Esophagus squamous epithelium (tissue), 5 donors: ENCODE data around the gene PRM2. TPM values are rescaled to one million over a fixed set of nuclear protein-coding genes. Genes with fewer than 3 reads are reported as not detected.
A peak's percentile ranks its signal among the peaks of the same experiment; 100 is the strongest.

Experiments used
- DNase-seq: peaks from one replicate; lab custom pipeline; 2025; lab: John Stamatoyannopoulos, UW
- H3K27ac ChIP-seq, 4 donors: fragments of 200-600 bp; sonication (generic); one replicate each; pipeline ENCODE4 v1.5.1; 2016 to 2019; ENCODE audit warnings: mild to moderate bottlenecking in 1 of 4
- H3K27me3 ChIP-seq, 4 donors: fragments of 200-600 bp; sonication (generic); 1 replicate in 3 of 4; 2 replicates in 1 of 4; pipeline versions ENCODE4 v1.5.1 to v1.6.0; 2017 to 2021; ENCODE audit warnings: antibody characterized with exemption in 1 of 4
- H3K36me3 ChIP-seq, 3 donors: fragments of 200-600 bp; sonication (generic); one replicate each; pipeline ENCODE4 v1.5.1; 2016 to 2019
- H3K4me1 ChIP-seq, 3 donors: fragments of 200-600 bp; sonication (generic); one replicate each; pipeline ENCODE4 v1.5.1; 2017 to 2019
- H3K4me3 ChIP-seq, 4 donors: fragments of 200-600 bp; sonication (generic); 1 replicate in 3 of 4; 2 replicates in 1 of 4; pipeline ENCODE4 v1.5.1; 2016 to 2019; ENCODE audit warnings: mild to moderate bottlenecking in 2 of 4, moderate library complexity in 1 of 4
- H3K9me3 ChIP-seq, 3 donors: fragments of 200-600 bp; sonication (generic); one replicate each; pipeline ENCODE4 v1.5.1; 2016 to 2019
- CTCF ChIP-seq, 6 experiments: fragments of 450-650 bp in 4 of 6; fragments of 200-600 bp in 2 of 6; sonication (generic) in 2 of 6; IDR thresholded peaks; one replicate each; pipeline ENCODE4 v1.5.1; 2016 to 2019; ENCODE audit warnings: antibody characterized with exemption in 6 of 6, mild to moderate bottlenecking in 4 of 6, moderate library complexity in 4 of 6
- POLR2A ChIP-seq, 4 donors: fragments of 450-650 bp; IDR thresholded peaks; one replicate each; pipeline ENCODE4 v1.6.1; 2017; ENCODE audit warnings: antibody characterized with exemption in 4 of 4, mild to moderate bottlenecking in 4 of 4, moderate library complexity in 3 of 4
- WGBS, 2 donors: methylation state at CpG; one replicate each; pipeline ENCODE4 v1.1.5; 2018; 5-methylcytosine and 5-hydroxymethylcytosine counted together
- intact Hi-C: fragments of 100-400 bp; cut with DNase I; formaldehyde crosslinking; loops from one replicate; pipeline ENCODE4 v1.15.0; 2022
- total RNA-seq, 4 donors: library from RNA; depleted of rRNA; stranded (reverse); fragments of >200 nt; gene quantifications; one replicate each; pipeline ENCODE4 v1.1.0, GENCODE V29; 2016
- donor health status: DM: yes; HTN: yes; CAD: no.

PRM2 gene
- total RNA-seq, 4 donors from 2014 or later, result not detected

DNA sequence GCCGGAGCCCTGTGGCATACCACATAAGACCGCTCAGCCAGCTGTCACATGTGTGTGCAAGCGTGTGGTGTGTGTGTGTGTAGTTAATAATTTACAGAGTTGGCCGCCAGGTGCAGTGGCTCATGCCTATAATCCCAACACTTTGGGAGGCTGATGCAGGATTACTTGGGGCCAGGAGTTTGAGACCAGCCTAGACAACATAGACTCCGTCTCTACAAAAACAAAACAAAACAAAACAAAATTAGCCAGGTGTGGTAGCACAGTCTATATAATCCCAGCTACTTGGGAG is 40.6 kb downstream of the PRM2 start:
- H3K4me3 ChIP-seq, result no peak overlapping the region
- WGBS, 2 donors, result 63 to 85% methylated on average over 4 to 5 of the region's 5 CpGs
- peaks cover 0 to 8% (median 1%) of the 10 kb centered on the region in 3 donors for H3K4me1 ChIP-seq
- H3K36me3 ChIP-seq, result no peaks in the 10 kb centered on the region
- no peak for TF ChIP-seq POLR2A (IDR thresholded peaks at IDR 0.05)
- TF ChIP-seq CTCF (IDR thresholded peaks at IDR 0.05), result no peak
- H3K9me3 ChIP-seq, result no peaks in the 10 kb centered on the region
- DNase-seq, result no peak
- H3K27ac ChIP-seq, result no peak overlapping the region
- intact Hi-C loops, result no loop called here
- peaks cover 0 to 28% (median 0%) of the 10 kb centered on the region in 4 donors for H3K27me3 ChIP-seq

DNA sequence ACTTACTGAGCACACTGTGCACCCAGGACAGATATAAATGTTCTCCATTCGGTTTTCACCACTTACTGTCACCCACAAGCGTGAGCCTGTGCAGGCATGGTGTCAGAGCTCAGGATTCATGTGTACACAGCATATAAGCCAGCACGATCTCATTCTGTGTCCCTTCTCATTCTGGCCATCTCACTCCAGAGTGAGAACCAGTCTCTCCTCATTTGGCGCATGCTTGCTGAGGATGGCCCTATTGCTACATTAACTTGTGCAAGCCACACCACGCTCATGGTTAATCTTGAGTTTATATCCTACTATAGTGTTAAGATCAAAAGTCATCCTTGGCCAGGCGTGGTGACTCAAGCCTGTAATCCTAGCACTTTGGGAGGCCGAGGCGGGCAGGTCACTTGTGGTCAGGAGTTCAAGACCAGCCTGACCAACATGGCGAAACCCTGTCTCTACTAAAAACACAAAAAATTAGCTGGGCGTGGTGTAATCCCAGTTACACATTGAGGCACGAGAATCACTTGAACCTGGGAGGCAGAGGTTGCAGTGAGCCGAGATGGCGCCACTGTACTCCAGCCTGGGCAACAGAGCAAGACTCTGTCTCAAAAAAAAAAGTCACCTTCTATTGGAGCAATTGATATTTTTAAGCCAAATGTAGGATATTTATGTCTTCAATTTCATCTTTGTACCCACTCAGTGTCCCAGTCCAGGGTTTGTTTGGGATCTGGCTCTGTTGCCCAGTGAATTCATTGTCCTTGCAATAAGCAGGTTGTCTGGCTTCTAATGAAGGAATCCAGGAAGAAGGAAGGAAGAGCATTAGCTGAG is 41.2 kb downstream of the PRM2 start:
- peak overlapping the region in 2 of 4 donors; percentile 15 to 17 for H3K27ac ChIP-seq

GRCh38 chr16:11233727-11234376 is 42.4 kb downstream of the PRM2 start:
- intact Hi-C loops, result no loop called here
- WGBS, 2 donors, result 68 to 74% methylated on average over 6 to 8 of the region's 8 CpGs
- Histone ChIP-seq H3K9me3 (no peaks in the 10 kb centered on the region), H3K4me3 (no peak overlapping the region), H3K4me1 (peaks cover 0 to 22% (median 4%) of the 10 kb centered on the region in 3 donors), H3K27me3 (peaks cover 0 to 28% (median 0%) of the 10 kb centered on the region in 4 donors), H3K27ac (peak overlapping the region; percentile 55 to 78 (median 69)), H3K36me3 (no peaks in the 10 kb centered on the region)
- no peak for DNase-seq
- TF ChIP-seq CTCF (IDR thresholded peaks at IDR 0.05) (no peak), POLR2A (IDR thresholded peaks at IDR 0.05) (no peak)

More for the DNA sequence above, 41.2 kb downstream of the PRM2 start:
- Histone ChIP-seq H3K27me3 (peaks cover 0 to 28% (median 0%) of the 10 kb centered on the region in 4 donors), H3K4me1 (peaks cover 0 to 9% (median 0%) of the 10 kb centered on the region in 3 donors), H3K4me3 (no peak overlapping the region), H3K9me3 (no peaks in the 10 kb centered on the region), H3K36me3 (no peaks in the 10 kb centered on the region)
- WGBS, 2 donors, result 76 to 77% methylated on average over 13 of the region's 13 CpGs
- intact Hi-C loops, result no loop called here
- no peak for DNase-seq
- TF ChIP-seq CTCF (IDR thresholded peaks at IDR 0.05) (no peak), POLR2A (IDR thresholded peaks at IDR 0.05) (no peak)

- peaks cover 0 to 24% (median 0%) of the 10 kb centered on the region in 4 donors for H3K27me3 ChIP-seq
- no peaks in the 10 kb centered on the region for H3K9me3 ChIP-seq
- peak overlapping the region in 1 of 4 donors; percentile 25 for H3K4me3 ChIP-seq
- peak overlapping the region; percentile 55 to 78 (median 69) for H3K27ac ChIP-seq
- H3K4me1 ChIP-seq, result peaks cover 0 to 23% (median 4%) of the 10 kb centered on the region in 3 donors
- intact Hi-C loops, result no loop called here
- H3K36me3 ChIP-seq, result no peaks in the 10 kb centered on the region
- DNase-seq, result no peak
- WGBS, 2 donors, result 54 to 80% methylated on average over 2 to 5 of the region's 35 CpGs
- TF ChIP-seq POLR2A (IDR thresholded peaks at IDR 0.05), result peak in 1 of 4 donors; percentile 47
- TF ChIP-seq CTCF (IDR thresholded peaks at IDR 0.05), result no peak
Observed at GRCh38 chr16:11232852-11233726, 43.2 kb downstream of the PRM2 start.
